ENCODE results near the gene ADGRL1. TPM values are rescaled to one million over a fixed set of nuclear protein-coding genes. Genes with fewer than 3 reads are reported as not detected.

ADGRL1 gene
- total and polyA plus RNA-seq, 11 donors, result 10.1 to 29.4 (median 14.1) TPM

- intact Hi-C loops (cut with DNase I), result no loop called here
- ATAC-seq, result peak in 1 of 4 donors; percentile 20
- TF ChIP-seq POLR2A (IDR thresholded peaks at IDR 0.05), result no peak
- TF ChIP-seq CTCF (IDR thresholded peaks at IDR 0.05), result no peak
- WGBS, 4 donors, result 52 to 66% (median 58%) methylated on average over 12 of the region's 12 CpGs
- DNase-seq, result no peak
- no peaks in the 10 kb centered on the region for H3K9me3 ChIP-seq
- H3K27ac ChIP-seq, result peak overlapping the region in 8 of 12 donors; percentile 16 to 66 (median 54)
- no peaks in the 10 kb centered on the region for H3K27me3 ChIP-seq
- H3K4me1 ChIP-seq, result peaks cover 0 to 23% (median 13%) of the 10 kb centered on the region in 12 donors
- peak overlapping the region in 8 of 12 donors; percentile 4 to 34 (median 14) for H3K4me3 ChIP-seq
- H3K36me3 ChIP-seq, result peaks cover 0 to 35% (median 23%) of the 10 kb centered on the region in 9 donors
Measured at GRCh38 chr19:14166999-14167575, 38.9 kb downstream of the ADGRL1 start.

GRCh38 chr19:14165990-14166830 lies 39.8 kb downstream of the ADGRL1 start:
- 68 to 77% (median 75%) methylated on average over 20 of the region's 20 CpGs for WGBS, 4 donors
- no peak for DNase-seq
- Histone ChIP-seq H3K4me1 (peaks cover 0 to 23% (median 13%) of the 10 kb centered on the region in 12 donors), H3K4me3 (peak overlapping the region in 1 of 12 donors; percentile 26), H3K27ac (peak overlapping the region in 1 of 12 donors; percentile 66), H3K9me3 (no peaks in the 10 kb centered on the region), H3K36me3 (peaks cover 0 to 27% (median 14%) of the 10 kb centered on the region in 9 donors), H3K27me3 (no peaks in the 10 kb centered on the region)
- intact Hi-C loops (cut with DNase I), result no loop called here
- no peak for TF ChIP-seq CTCF (IDR thresholded peaks at IDR 0.05)
- no peak for TF ChIP-seq POLR2A (IDR thresholded peaks at IDR 0.05)
- ATAC-seq, result no peak

GRCh38 chr19:14164724-14165493 lies 41.1 kb downstream of the ADGRL1 start:
- H3K27me3 ChIP-seq, result no peaks in the 10 kb centered on the region
- peaks cover 0 to 14% (median under 1%) of the 10 kb centered on the region in 9 donors for H3K36me3 ChIP-seq
- ATAC-seq (no peak), DNase-seq (no peak)
- no peak overlapping the region for H3K27ac ChIP-seq
- H3K4me3 ChIP-seq, result no peak overlapping the region
- no peaks in the 10 kb centered on the region for H3K9me3 ChIP-seq
- H3K4me1 ChIP-seq, result peaks cover 0 to 23% (median 13%) of the 10 kb centered on the region in 12 donors
- intact Hi-C loops (cut with DNase I), result no loop called here
- WGBS, 4 donors, result 80 to 84% (median 82%) methylated on average over 7 to 16 of the region's 16 CpGs
- TF ChIP-seq CTCF (IDR thresholded peaks at IDR 0.05), result no peak
- TF ChIP-seq POLR2A (IDR thresholded peaks at IDR 0.05), result no peak

All from heart left ventricle (tissue), 16 donors.